Mucosa of stomach (tissue), 1 donor: Measurements from ENCODE around the gene CDH16.
A peak's percentile ranks its signal among the peaks of the same experiment; 100 is the strongest.
"Not testable (repeated sequence)": the region's sequence is repeated elsewhere in the genome, so short reads cannot be mapped to it uniquely, and the experiment has no call there.

Experiments used
- H3K27me3 ChIP-seq: one replicate; pipeline ENCODE4 v1.7.0; 2013; ENCODE audit warnings: mild to moderate bottlenecking, low read length; ENCODE audit not compliant: control insufficient read depth, insufficient read depth
- H3K36me3 ChIP-seq: one replicate; pipeline ENCODE4 v1.7.0; 2013; ENCODE audit warnings: low read length; ENCODE audit not compliant: control insufficient read depth, insufficient read depth
- H3K4me1 ChIP-seq: one replicate; pipeline ENCODE4 v1.7.0; 2013; ENCODE audit warnings: mild to moderate bottlenecking, low read length; ENCODE audit not compliant: control insufficient read depth, insufficient read depth
- H3K4me3 ChIP-seq: one replicate; pipeline ENCODE4 v1.7.0; 2013; ENCODE audit warnings: low read length
- H3K9ac ChIP-seq: one replicate; pipeline ENCODE4 v1.7.0; 2013; ENCODE audit warnings: mild to moderate bottlenecking, low read length, moderate library complexity
- H3K9me3 ChIP-seq: one replicate; pipeline ENCODE4 v1.7.0; 2013; ENCODE audit warnings: mild to moderate bottlenecking, low read length, moderate library complexity; ENCODE audit not compliant: control insufficient read depth
- donor health status: Pancreatic carcinoma.

The CDH16 gene

DNA sequence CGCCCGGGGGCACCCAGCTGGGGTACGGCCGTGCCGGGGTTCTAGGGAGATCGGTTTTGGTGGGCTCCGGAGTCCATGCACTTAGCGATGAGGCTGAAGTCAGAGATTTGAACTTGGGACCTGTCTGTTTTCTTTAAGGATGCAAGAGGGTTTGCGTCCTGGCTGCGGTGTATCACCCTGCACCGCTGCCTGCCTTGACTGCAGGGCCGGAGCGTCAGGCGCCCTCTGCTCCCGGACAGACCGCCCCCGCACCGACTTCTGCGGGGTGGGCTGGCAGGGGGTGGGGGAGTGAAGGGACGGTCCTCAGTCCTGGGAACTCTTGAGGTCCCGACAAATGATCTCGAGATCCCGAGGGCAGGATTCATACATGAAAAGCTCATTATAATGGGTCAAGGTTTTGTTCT lies 37.7 kb downstream of the CDH16 start:
- no peaks in the 10 kb centered on the region for H3K36me3 ChIP-seq
- peak overlapping the region; percentile 74 for H3K9ac ChIP-seq
- peaks cover 5% of the 10 kb centered on the region for H3K4me1 ChIP-seq
- peak overlapping the region; percentile 86 for H3K4me3 ChIP-seq
- no peaks in the 10 kb centered on the region for H3K9me3 ChIP-seq
- no peaks in the 10 kb centered on the region for H3K27me3 ChIP-seq

DNA sequence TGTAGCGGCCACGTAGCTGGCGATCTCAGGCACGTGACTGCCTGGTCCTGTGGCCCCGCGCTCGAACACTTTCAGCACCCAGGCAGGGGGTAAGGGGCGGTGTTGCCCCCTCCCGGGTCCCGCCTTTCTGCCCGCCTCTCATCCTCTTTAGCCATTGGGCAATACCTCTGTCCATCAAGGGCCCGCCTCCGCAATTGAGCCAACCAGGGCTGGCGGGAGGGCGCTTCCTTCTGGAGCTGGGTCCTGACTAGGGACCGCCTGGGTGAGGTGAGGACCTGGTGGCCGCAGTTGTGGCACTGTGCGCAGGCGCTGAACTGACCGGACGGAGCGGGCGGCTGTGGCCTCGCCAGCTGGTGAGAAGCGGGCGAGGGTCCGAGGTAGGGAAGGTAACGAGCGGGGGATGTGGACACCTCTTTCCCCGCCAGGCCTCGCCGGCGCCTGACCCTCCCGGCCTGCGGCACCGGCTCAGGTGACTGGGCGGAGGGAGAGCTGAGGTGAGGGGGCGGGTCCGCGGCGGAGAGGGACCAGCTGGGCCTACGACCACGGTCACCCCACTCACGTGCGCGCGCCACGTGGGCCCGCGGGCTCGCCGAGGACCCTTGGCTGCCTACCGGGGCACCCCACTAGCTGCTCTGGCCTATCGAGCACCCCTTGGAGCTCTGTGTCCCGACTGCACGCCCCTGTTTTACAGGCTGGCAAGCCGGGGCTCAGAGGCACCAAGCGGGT lies 38.2 kb downstream of the CDH16 start, which contains the start of gene PDP2:
Gene PDP2 (plus strand): TSS at position 228 of the 726 bp plus-strand sequence. CDS start 3,770 bp downstream, outside the sequence.
- peaks cover 5% of the 10 kb centered on the region for H3K4me1 ChIP-seq
- no peaks in the 10 kb centered on the region for H3K9me3 ChIP-seq
- H3K9ac ChIP-seq = peak within 1 kb of the TSS; percentile 74

DNA sequence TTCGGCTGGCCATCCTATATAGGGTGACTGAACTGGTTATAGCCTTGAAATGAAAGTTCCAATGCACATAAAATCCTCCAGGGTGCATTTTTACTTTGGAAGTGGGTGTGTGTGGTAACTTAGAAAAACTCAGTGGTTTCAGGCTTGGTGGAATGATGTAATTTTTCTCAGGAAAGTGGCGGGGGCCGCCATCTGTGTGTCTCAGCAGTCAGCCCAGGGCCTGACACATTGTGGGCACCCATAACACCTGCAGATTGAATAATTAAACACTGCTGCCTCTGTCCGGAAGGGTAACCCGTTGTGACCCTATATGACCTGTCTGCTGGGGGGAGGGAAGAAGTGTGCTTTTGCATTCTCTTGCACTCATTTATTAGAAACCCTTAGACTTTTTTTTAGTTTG lies 40.6 kb downstream of the CDH16 start:
- Histone ChIP-seq H3K9ac (no peak overlapping the region), H3K4me3 (no peak overlapping the region), H3K36me3 (no peaks in the 10 kb centered on the region), H3K27me3 (no peaks in the 10 kb centered on the region), H3K4me1 (peaks cover 9% of the 10 kb centered on the region), H3K9me3 (no peaks in the 10 kb centered on the region)

More for the DNA sequence above, 38.2 kb downstream of the CDH16 start, which contains the start of gene PDP2:
- Histone ChIP-seq H3K36me3 (no peaks in the 10 kb centered on the region), H3K27me3 (no peaks in the 10 kb centered on the region), H3K4me3 (peak within 1 kb of the TSS; percentile 86)

DNA sequence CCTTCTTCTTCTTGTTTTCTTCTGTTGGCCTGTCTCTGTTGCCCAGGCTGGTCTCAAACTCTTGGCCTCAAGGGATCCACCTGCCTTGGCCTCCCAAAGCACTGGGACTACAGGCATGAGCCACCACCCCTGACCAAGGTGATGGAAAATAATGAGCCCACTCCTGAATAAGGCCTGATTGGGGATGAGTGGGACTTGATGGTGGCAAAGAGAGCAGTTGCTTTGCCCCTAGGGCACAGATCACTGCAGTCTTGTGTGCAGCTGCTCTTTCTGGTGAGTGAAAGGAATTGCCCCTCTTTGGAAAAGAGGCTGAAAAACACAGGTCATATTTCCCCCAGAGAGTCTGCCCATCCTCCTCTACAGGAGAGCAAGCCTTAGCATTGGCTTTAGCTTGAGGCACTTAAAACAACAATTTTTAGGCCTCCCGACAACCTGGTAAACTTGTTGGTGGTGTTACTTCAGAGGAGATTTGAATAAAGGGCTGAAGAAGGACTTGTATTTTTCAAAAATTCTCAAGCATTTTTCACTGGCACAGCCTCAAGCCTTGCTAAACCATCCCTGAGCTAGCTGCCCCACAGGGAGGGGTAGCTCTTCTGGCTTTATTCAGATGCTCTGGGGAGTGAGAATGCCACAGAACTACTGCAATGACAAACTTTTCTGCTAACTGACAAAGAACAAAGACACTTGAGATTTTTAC lies 44.5 kb downstream of the CDH16 start:
- no peak overlapping the region for H3K9ac ChIP-seq
- H3K36me3 ChIP-seq = no peaks in the 10 kb centered on the region
- H3K4me1 ChIP-seq = peaks cover 21% of the 10 kb centered on the region
- no peak overlapping the region for H3K4me3 ChIP-seq
- no peaks in the 10 kb centered on the region for H3K9me3 ChIP-seq
- no peaks in the 10 kb centered on the region for H3K27me3 ChIP-seq

DNA sequence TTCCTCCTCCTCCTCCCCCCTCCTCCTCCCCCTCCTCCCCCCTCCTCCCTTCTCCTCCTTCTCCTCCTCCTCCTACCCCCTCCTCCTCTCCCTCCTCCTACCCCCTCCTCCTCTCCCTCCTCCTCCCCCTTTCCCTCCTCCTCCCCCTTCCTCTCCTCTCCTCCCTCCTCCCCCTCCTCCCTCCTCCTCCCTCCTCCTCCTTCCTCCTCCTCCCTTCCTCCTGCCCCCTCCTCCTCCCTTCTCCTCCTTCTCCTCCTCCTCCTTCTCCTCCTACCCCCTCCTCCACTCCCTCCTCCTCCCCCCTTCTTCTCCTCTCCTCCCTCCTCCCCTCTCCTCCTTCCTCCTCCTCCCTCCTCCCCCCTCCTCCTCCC lies 45.0 kb downstream of the CDH16 start:
- H3K4me3 ChIP-seq = no peak overlapping the region
- H3K27me3 ChIP-seq = no peaks in the 10 kb centered on the region
- H3K4me1 ChIP-seq = peaks cover 21% of the 10 kb centered on the region
- no peaks in the 10 kb centered on the region for H3K9me3 ChIP-seq
- H3K9ac ChIP-seq = no peak overlapping the region
- H3K36me3 ChIP-seq = no peaks in the 10 kb centered on the region

DNA sequence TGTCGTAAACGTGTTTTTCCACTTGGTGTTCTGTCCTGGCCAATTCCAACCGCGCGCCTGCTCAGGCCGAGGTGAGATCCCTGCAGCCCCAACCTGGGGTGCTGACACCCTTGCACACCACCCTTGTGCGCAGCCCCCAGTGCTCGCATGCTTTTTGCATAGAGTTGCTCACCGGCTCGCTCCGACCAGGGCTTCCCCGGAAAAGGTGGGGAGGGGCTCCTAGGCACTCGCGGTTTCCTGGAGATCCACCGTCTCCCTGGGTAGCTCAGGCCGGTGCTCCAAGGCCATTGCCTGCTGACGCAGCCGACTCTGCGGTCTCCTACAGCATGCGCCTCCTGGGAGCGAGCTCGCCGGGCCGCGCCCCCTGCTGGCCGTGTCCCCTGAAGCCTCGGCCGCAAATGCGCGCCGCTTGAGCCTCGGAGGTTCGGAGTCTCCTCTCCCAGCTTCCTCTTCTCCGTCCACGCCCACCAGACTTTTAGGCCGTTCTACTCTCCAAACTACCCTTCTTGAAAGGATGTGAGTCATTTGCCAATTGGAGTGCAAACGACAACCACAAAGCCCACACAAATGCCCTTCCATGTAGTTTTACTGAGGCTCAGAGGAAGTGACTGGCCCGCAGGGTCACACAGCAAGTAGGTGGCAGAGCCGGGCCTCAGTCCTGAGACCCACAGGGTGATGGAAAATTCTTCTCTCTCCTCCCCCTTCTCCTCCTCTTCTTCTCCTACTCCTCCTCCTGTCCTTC lies 45.6 kb downstream of the CDH16 start:
- Histone ChIP-seq H3K9ac (peak overlapping the region; percentile 42), H3K4me1 (peaks cover 21% of the 10 kb centered on the region), H3K4me3 (no peak overlapping the region), H3K36me3 (no peaks in the 10 kb centered on the region), H3K9me3 (no peaks in the 10 kb centered on the region), H3K27me3 (no peaks in the 10 kb centered on the region)

DNA sequence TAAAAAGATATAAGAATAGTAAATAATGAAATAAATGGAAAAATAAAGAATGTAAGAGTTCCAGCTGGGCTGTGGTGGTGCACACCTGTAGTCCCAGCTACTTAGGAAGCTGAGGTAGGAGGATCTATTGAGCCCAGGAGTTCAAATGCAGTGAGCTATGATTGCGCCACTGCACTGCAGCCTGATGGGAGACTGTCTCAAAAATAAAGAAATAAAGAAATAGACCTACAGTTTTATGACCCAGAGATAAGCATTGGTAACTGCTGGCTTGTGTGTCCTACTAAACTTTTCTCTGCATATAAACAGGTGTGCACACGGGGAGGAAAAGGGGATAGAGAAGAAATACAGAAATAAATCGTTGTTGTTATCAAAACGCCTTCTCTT lies 46.1 kb downstream of the CDH16 start:
- Histone ChIP-seq H3K4me3 (no peak overlapping the region), H3K9ac (no peak overlapping the region), H3K4me1 (peaks cover 21% of the 10 kb centered on the region)

DNA sequence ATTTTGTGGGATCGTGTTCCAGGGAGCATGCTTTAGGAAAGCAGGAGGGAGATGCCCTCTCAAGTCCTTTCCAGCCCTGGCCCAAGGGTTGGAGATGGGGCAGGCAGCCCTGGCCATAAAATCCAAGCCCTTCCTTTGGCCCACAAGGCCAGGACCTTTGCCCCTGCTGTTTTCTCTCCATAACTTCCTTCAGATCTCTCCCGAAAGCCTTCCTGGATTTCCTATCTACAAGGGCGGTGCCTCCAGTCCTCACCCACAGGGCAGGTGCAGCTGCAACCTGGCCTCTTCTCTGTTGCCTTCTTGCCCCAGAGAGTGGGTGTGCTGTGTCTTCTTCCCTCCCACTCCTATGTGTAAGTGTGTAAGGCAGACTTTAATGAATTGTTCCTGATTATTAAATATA lies 46.8 kb downstream of the CDH16 start:
- Histone ChIP-seq H3K4me1 (peaks cover 21% of the 10 kb centered on the region), H3K9me3 (no peaks in the 10 kb centered on the region), H3K9ac (no peak overlapping the region), H3K27me3 (no peaks in the 10 kb centered on the region), H3K36me3 (no peaks in the 10 kb centered on the region), H3K4me3 (no peak overlapping the region)

More for the DNA sequence above, 46.1 kb downstream of the CDH16 start:
- no peaks in the 10 kb centered on the region for H3K9me3 ChIP-seq
- no peaks in the 10 kb centered on the region for H3K36me3 ChIP-seq
- H3K27me3 ChIP-seq = no peaks in the 10 kb centered on the region

DNA sequence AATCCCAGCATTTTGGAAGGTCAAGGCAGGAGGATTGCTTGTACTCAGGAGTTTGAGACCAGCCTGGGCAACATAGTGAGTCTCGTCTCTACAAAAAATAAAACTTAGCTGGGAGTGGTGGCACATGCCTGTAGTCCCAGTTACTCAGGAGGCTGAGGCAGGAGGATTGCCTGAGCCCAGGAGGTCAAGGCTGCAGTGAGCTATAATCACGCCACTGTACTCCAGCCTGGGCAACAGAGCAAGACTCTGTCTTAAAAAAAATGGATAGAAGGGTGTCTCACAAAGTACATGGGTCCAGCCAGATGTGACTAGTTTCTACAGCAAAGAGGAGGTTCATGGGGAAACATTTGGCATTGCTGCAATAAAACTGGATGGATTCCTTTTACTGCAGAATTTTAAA lies 47.3 kb downstream of the CDH16 start:
- not testable (repeated sequence) for H3K9ac ChIP-seq, H3K36me3 ChIP-seq, H3K9me3 ChIP-seq, H3K27me3 ChIP-seq, H3K4me3 ChIP-seq
- H3K4me1 ChIP-seq = peaks cover 21% of the 10 kb centered on the region

DNA sequence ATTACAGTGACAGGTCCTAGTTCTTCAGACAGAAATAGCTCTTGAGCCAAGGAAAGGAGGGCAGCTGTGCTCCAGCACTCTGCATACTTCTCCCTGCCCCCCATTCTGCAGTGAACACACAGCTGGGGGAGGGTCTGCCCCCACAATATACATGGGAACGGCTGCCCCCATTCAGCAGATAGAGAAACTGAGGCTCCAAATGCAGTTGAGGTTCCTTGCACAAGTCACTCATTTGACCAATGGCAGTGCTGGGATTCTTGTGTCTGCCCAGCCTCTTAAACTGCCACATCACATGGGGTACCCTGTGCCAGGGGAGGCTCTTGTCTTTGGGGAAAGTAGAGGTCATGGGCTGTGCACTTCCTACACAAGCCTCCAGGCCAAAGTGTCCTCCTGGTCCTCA lies 49.3 kb downstream of the CDH16 start:
- H3K36me3 ChIP-seq = no peaks in the 10 kb centered on the region
- no peak overlapping the region for H3K9ac ChIP-seq
- H3K27me3 ChIP-seq = no peaks in the 10 kb centered on the region
- H3K9me3 ChIP-seq = no peaks in the 10 kb centered on the region
- H3K4me1 ChIP-seq = peaks cover 21% of the 10 kb centered on the region
- H3K4me3 ChIP-seq = no peak overlapping the region

DNA sequence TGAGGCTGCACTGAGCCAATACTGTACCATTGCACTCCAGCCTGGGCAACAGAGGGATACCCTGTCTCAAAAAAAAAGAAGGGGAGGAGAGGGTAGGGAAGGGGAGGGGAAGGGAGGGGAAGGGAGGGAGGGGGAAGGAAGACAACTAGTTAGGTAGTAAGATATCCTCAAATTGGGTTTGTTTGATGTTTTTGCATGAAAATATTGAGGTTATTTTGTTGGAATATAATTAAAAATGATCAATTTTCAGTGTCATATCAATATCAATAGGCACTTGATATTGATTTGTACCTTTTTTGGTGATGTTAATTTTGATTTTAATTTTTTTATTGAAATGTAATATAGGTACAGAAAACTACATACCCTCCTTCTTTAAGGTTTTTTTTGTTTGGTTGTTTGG lies 55.0 kb downstream of the CDH16 start:
- Histone ChIP-seq H3K36me3 (no peaks in the 10 kb centered on the region), H3K4me3 (no peak overlapping the region), H3K9ac (no peak overlapping the region), H3K27me3 (no peaks in the 10 kb centered on the region), H3K9me3 (no peaks in the 10 kb centered on the region), H3K4me1 (no peaks in the 10 kb centered on the region)

DNA sequence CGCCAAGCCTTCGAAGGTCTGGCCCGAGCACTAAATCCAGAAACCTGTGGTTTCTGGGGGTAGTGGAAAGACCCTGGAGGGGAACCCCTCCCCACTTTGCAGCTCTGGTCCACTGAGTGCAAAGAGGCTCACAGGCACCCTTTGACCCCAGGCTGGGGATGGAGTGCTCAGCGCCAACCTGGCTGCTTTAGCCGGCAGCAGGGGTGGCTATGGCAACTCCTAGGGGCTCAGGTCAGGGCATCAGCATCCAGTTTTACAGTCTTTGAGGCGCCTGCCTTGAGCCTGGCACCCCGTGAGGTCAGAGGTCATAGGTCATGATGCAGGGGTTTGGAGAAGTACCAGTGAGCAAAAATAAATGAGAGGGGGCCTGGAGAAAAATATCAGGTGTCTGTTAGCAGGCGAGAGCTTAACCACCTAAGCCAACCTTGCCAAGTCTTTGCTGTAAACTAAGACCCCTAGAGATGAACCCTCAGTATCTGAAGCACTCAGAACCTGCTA lies 56.6 kb downstream of the CDH16 start:
- no peak overlapping the region for H3K9ac ChIP-seq
- H3K4me3 ChIP-seq = no peak overlapping the region
- H3K36me3 ChIP-seq = no peaks in the 10 kb centered on the region
- H3K27me3 ChIP-seq = no peaks in the 10 kb centered on the region
- H3K4me1 ChIP-seq = no peaks in the 10 kb centered on the region
- no peaks in the 10 kb centered on the region for H3K9me3 ChIP-seq
